GM12878 (cell line): ENCODE results near the gene ITPKB. TPM values are rescaled to one million over a fixed set of nuclear protein-coding genes. Genes with fewer than 3 reads are reported as not detected.

Experiments
- ATAC-seq: fragments of 200-7000 bp; cut with Tn5 transposase; 3 replicates; pipeline ENCODE4 v1.9.1; 2020; ENCODE audit warnings: mild to moderate bottlenecking, moderate library complexity
- BruUV-seq: library from RNA; stranded (reverse); fragments of 400-500 nt; replicated peaks from 2 replicates; lab custom pipeline; 2021; lab: Mats Ljungman, UMichigan
- CTCF ChIA-PET: fragments of 300-600 bp; sonication (Branson Sonifier 250); formaldehyde crosslinking; extraction: SDS; loops from one replicate; lab custom pipeline; 2021; ENCODE audit warnings: inconsistent platforms; lab: Yijun Ruan, JAX
- POLR2A ChIA-PET: fragments of 350-600 bp; formaldehyde crosslinking; extraction: SDS; loops from one replicate; lab custom pipeline; 2021; ENCODE audit warnings: inconsistent platforms; lab: Charles Lee
- RAD21 ChIA-PET: fragments of 300-600 bp; sonication (Branson Sonifier 250); formaldehyde crosslinking; loops from one replicate; lab custom pipeline; 2023; ENCODE audit warnings: antibody characterized with exemption; ENCODE audit not compliant: unreplicated experiment; lab: Charles Lee
- SMC1A ChIA-PET: fragments of 300-600 bp; sonication (Branson Sonifier 250); formaldehyde crosslinking; loops from one replicate; lab custom pipeline; 2023; ENCODE audit not compliant: unreplicated experiment, uncharacterized antibody; lab: Charles Lee
- DNase-seq: peaks from one replicate; pipeline ENCODE4 v3.0.0-alpha.2; 2011; ENCODE audit warnings: low read depth, low spot score
- FAIRE-seq: peaks from 3 replicates; lab custom pipeline; 2011; peaks lifted over from hg19 to GRCh38; lab: Jason Lieb, UNC
- H2AFZ ChIP-seq: 2 replicates; pipeline ENCODE4 v1.6.0; 2011; ENCODE audit warnings: low read depth, low read length, control low read depth; ENCODE audit not compliant: control insufficient read depth
- H3K27ac ChIP-seq: 2 replicates; pipeline ENCODE4 v1.5.1; 2011; ENCODE audit warnings: control low read depth; ENCODE audit not compliant: control insufficient read depth, insufficient read depth
- H3K27me3 ChIP-seq, 2 experiments: replicated peaks in 1 of 2; 2 replicates each; pipeline versions ENCODE4 v1.6.0 to v1.6.1; 2011; ENCODE audit warnings: low read length in 1 of 2; ENCODE audit not compliant: control insufficient read depth in 2 of 2, insufficient read depth in 2 of 2
- H3K36me3 ChIP-seq, 2 experiments: 2 replicates each; pipeline ENCODE4 v1.5.1; 2011; ENCODE audit warnings: low read length in 1 of 2; ENCODE audit not compliant: control insufficient read depth in 2 of 2, insufficient read depth in 2 of 2
- H3K4me1 ChIP-seq: 2 replicates; pipeline ENCODE4 v1.6.1; 2011; ENCODE audit warnings: mild to moderate bottlenecking, low read length, moderate library complexity, mixed read lengths; ENCODE audit not compliant: control insufficient read depth, insufficient read depth
- H3K4me2 ChIP-seq: 2 replicates; pipeline ENCODE4 v1.6.0; 2011; ENCODE audit warnings: control low read depth; ENCODE audit not compliant: control insufficient read depth, insufficient read depth
- H3K4me3 ChIP-seq: fragments of 200-600 bp; sonication (generic); 2 replicates; pipeline ENCODE4 v1.5.1; 2016
- H3K79me2 ChIP-seq: 2 replicates; pipeline ENCODE4 v1.6.0; 2011; ENCODE audit warnings: low read length; ENCODE audit not compliant: control insufficient read depth, insufficient read depth
- H3K9ac ChIP-seq: 2 replicates; pipeline ENCODE4 v1.8.0; 2011; ENCODE audit warnings: low read length, control low read depth, mixed read lengths; ENCODE audit not compliant: control insufficient read depth, insufficient read depth
- H3K9me3 ChIP-seq: replicated peaks from 3 replicates; pipeline ENCODE4 v1.5.1; 2011; ENCODE audit warnings: mild to moderate bottlenecking, low read length; ENCODE audit not compliant: control insufficient read depth, insufficient read depth
- H4K20me1 ChIP-seq: 2 replicates; pipeline ENCODE4 v1.6.0; 2011; ENCODE audit not compliant: control insufficient read depth, insufficient read depth
- CEBPB ChIP-seq, 2 experiments: fragments of 150-350 bp in 1 of 2; IDR thresholded peaks; 2 replicates each; pipeline ENCODE4 v1.6.1; 2012 to 2014; ENCODE audit warnings: low read depth in 2 of 2, low read length in 2 of 2, borderline replicate concordance in 1 of 2, inconsistent platforms in 1 of 2
- CHD1 ChIP-seq: IDR thresholded peaks from 2 replicates; pipeline ENCODE4 v1.6.1; 2012; ENCODE audit warnings: low read depth, low read length, improper control_type of control experiment
- CREM ChIP-seq: IDR thresholded peaks from 2 replicates; pipeline ENCODE4 v1.6.1; 2014; ENCODE audit warnings: antibody characterized with exemption, low read depth
- IRF4 ChIP-seq: IDR thresholded peaks from 2 replicates; pipeline ENCODE4 v1.6.1; 2011; ENCODE audit warnings: low read depth, low read length
- MTA2 ChIP-seq: fragments of 450-650 bp; IDR thresholded peaks from 2 replicates; pipeline ENCODE4 v1.6.1; 2016; ENCODE audit warnings: low read depth, mild to moderate bottlenecking, moderate library complexity
- MYB ChIP-seq: fragments of 150-350 bp; IDR thresholded peaks from 2 replicates; pipeline ENCODE4 v1.6.1; 2014; ENCODE audit warnings: mild to moderate bottlenecking, low read depth, low read length, borderline replicate concordance
- PAX8 ChIP-seq: fragments of 450-650 bp; IDR thresholded peaks from 2 replicates; pipeline ENCODE4 v1.6.1; 2017; ENCODE audit warnings: mild to moderate bottlenecking, moderate library complexity
- ZSCAN29 ChIP-seq: fragments of 450-650 bp; IDR thresholded peaks from 2 replicates; pipeline ENCODE4 v1.6.1; 2017; ENCODE audit warnings: mild to moderate bottlenecking, moderate library complexity
- WGBS: methylation state at CpG from one replicate; pipeline ENCODE4 v1.1.6; 2016; ENCODE audit warnings: low lambda C conversion rate; ENCODE audit not compliant: insufficient replicate concordance, insufficient coverage; ENCODE audit errors: missing lambda C conversion rate; 5-methylcytosine and 5-hydroxymethylcytosine counted together
- in situ Hi-C: fragments of 300-500 bp; cut with MboI; formaldehyde crosslinking; loops from 9 replicates; pipeline ENCODE4 v1.14.3; 2018; ENCODE audit warnings: mixed read lengths
- intact Hi-C: fragments of 100-400 bp; cut with micrococcal nuclease; formaldehyde crosslinking; loops from one replicate; pipeline ENCODE4 v1.14.2; 2022; ENCODE audit not compliant: unreplicated experiment
- polyA plus RNA-seq, 11 experiments: library from polyadenylated mRNA; depleted of rRNA in 4 of 11; unstranded in 6 of 11; stranded (reverse) in 5 of 11; fragments of >200 nt; fragmentation: Nextera tagmentation in 4 of 11; fragmentation: Illumina TruSeq in 1 of 11; extraction: Ambion mirVana in 4 of 11; extraction: Trizol in 1 of 11; gene quantifications; 1 replicate in 1 of 11; 2 replicates in 10 of 11; pipeline versions ENCODE4 v1.2.1 to v1.2.3, GENCODE V29; 2011 to 2016; ENCODE audit warnings: inconsistent platforms in 2 of 11, missing spikeins in 2 of 11, low read depth in 1 of 11
- total RNA-seq, 4 experiments: library from RNA; depleted of rRNA in 3 of 4; stranded (reverse); fragments of >200 nt in 3 of 4; fragmentation: Illumina TruSeq in 1 of 4; extraction: Trizol in 1 of 4; gene quantifications; 2 replicates each; pipeline versions ENCODE4 v1.2.1 to v1.2.3, GENCODE V29; 2013 to 2021

The ITPKB gene
- total and polyA plus RNA-seq, 10 of the 15 experiments (the other 5 are each of a cell fraction or from before 2014, with no cell fraction given): 1.3 to 38.7 (median 12.9) TPM

GRCh38 chr1:226630592-226630991 lies 108.5 kb downstream of the ITPKB start:
- Histone ChIP-seq H3K4me1 (peaks cover 27% of the 10 kb centered on the region), H3K9ac (no peak overlapping the region), H4K20me1 (no peaks in the 10 kb centered on the region), H3K4me2 (no peak overlapping the region), H3K27ac (no peak overlapping the region), H2AFZ (no peak overlapping the region), H3K4me3 (no peak overlapping the region), H3K79me2 (no peaks in the 10 kb centered on the region), H3K36me3 (peaks cover 6 to 11% of the 10 kb centered on the region in 2 experiments), H3K9me3 (no peaks in the 10 kb centered on the region; the same call in 2 of the 3 replicates), H3K27me3 (no peaks in the 10 kb centered on the region)
- FAIRE-seq (no peak), ATAC-seq (no peak), DNase-seq (no peak)
- in situ Hi-C loops: loop anchor here (5.0 kb wide), 1 partner anchor 197 kb away; no protein-coding TSS in a partner anchor
- ChIA-PET POLR2A (interaction anchor here (0.5 kb wide), 1 partner anchor 223 kb away, joined by 3 read pairs; the partner anchor contains the start of gene PARP1), CTCF (interaction anchor here (1.0 to 6.9 kb wide), 4 partner anchors 22 to 196 kb away, joined by 3 to 112 read pairs (median 5); no protein-coding TSS in a partner anchor), SMC1A (interaction anchor here (1.1 to 2.8 kb wide), 4 partner anchors 33 to 198 kb away, joined by 3 to 13 read pairs (median 6); no protein-coding TSS in a partner anchor), RAD21 (no interaction called here)
- TF ChIP-seq ZSCAN29 (no peak), CEBPB (IDR thresholded peaks at IDR 0.05; ENCODE audit: borderline replicate concordance in 1 of 2, low read depth in 2 of 2, low read length in 2 of 2) (no peak), IRF4 (no peak), MTA2 (no peak), CREM (no peak), PAX8 (no peak), CHD1 (no peak), MYB (no peak)
- intact Hi-C loops: no loop called here
- WGBS: 97% methylated on average over 3 of the region's 3 CpGs
- no TSS peak for BruUV-seq
